Measurements from ENCODE around the gene HIBADH. TPM values are rescaled to one million over a fixed set of nuclear protein-coding genes. Genes with fewer than 3 reads are reported as not detected.

Gene HIBADH
- total RNA-seq, 4 donors from 2014 or later: 18.0 to 74.8 (median 41.2) TPM

- DNase-seq: no peak
- TF ChIP-seq CTCF (IDR thresholded peaks at IDR 0.05) (no peak), POLR2A (IDR thresholded peaks at IDR 0.05) (no peak), POLR2AphosphoS5 (IDR thresholded peaks at IDR 0.05) (no peak), EP300 (IDR thresholded peaks at IDR 0.05; ENCODE audit: low read depth) (no peak)
- Histone ChIP-seq H3K36me3 (no peaks in the 10 kb centered on the region), H3K27me3 (no peaks in the 10 kb centered on the region), H3K4me3 (no peak overlapping the region), H3K27ac (no peak overlapping the region), H3K9me3 (no peaks in the 10 kb centered on the region), H3K4me1 (no peaks in the 10 kb centered on the region)
- in situ Hi-C loops (cut with MboI; ENCODE audit: low pct_ligation_motif_present in 1 of 4, low pct_unique_long_range_greater_than_20kb in 1 of 4, low sequenced_read_pairs in 3 of 4): no loop called here
- intact Hi-C loops (cut with DNase I; ENCODE audit: low total_unique reads): no loop called here
Measured at GRCh38 chr7:27686315-27686714, 23.6 kb upstream of the HIBADH start.

GRCh38 chr7:27685893-27686292 is 23.2 kb upstream of the HIBADH start:
- intact Hi-C loops (cut with DNase I; ENCODE audit: low total_unique reads) (no loop called here), in situ Hi-C loops (cut with MboI; ENCODE audit: low pct_ligation_motif_present in 1 of 4, low pct_unique_long_range_greater_than_20kb in 1 of 4, low sequenced_read_pairs in 3 of 4) (no loop called here)
- H3K4me3 ChIP-seq: no peak overlapping the region
- WGBS, 2 donors (ENCODE audit: low coverage in 1 of 2): 67 to 85% methylated on average over 2 of the region's 2 CpGs
- H3K27ac ChIP-seq: no peak overlapping the region
- TF ChIP-seq EP300 (IDR thresholded peaks at IDR 0.05; ENCODE audit: low read depth) (no peak), POLR2A (IDR thresholded peaks at IDR 0.05) (no peak), CTCF (IDR thresholded peaks at IDR 0.05) (no peak), POLR2AphosphoS5 (IDR thresholded peaks at IDR 0.05) (no peak)
- no peak for DNase-seq
- H3K9me3 ChIP-seq: no peaks in the 10 kb centered on the region
- H3K27me3 ChIP-seq: no peaks in the 10 kb centered on the region
- no peaks in the 10 kb centered on the region for H3K4me1 ChIP-seq
- H3K36me3 ChIP-seq: no peaks in the 10 kb centered on the region

- Histone ChIP-seq H3K4me3 (no peak overlapping the region), H3K27me3 (no peaks in the 10 kb centered on the region), H3K27ac (no peak overlapping the region), H3K36me3 (no peaks in the 10 kb centered on the region), H3K9me3 (no peaks in the 10 kb centered on the region), H3K4me1 (no peaks in the 10 kb centered on the region)
- intact Hi-C loops (cut with DNase I; ENCODE audit: low total_unique reads): no loop called here
- DNase-seq: no peak
- TF ChIP-seq POLR2AphosphoS5 (IDR thresholded peaks at IDR 0.05): no peak
- no peak for TF ChIP-seq EP300 (IDR thresholded peaks at IDR 0.05; ENCODE audit: low read depth)
- TF ChIP-seq CTCF (IDR thresholded peaks at IDR 0.05): no peak
- TF ChIP-seq POLR2A (IDR thresholded peaks at IDR 0.05): no peak
- WGBS, 2 donors (ENCODE audit: low coverage in 1 of 2): 81 to 90% methylated on average over 1 of the region's 1 CpG
- in situ Hi-C loops (cut with MboI; ENCODE audit: low pct_ligation_motif_present in 1 of 4, low pct_unique_long_range_greater_than_20kb in 1 of 4, low sequenced_read_pairs in 3 of 4): no loop called here
Measured at GRCh38 chr7:27685209-27685608, 22.5 kb upstream of the HIBADH start.

GRCh38 chr7:27684491-27684890 is 21.8 kb upstream of the HIBADH start:
- WGBS, 2 donors (ENCODE audit: low coverage in 1 of 2): 79 to 87% methylated on average over 3 to 4 of the region's 4 CpGs
- TF ChIP-seq CTCF (IDR thresholded peaks at IDR 0.05) (no peak), POLR2AphosphoS5 (IDR thresholded peaks at IDR 0.05) (no peak)
- intact Hi-C loops (cut with DNase I; ENCODE audit: low total_unique reads) (no loop called here), in situ Hi-C loops (cut with MboI; ENCODE audit: low pct_ligation_motif_present in 1 of 4, low pct_unique_long_range_greater_than_20kb in 1 of 4, low sequenced_read_pairs in 3 of 4) (no loop called here)
- Histone ChIP-seq H3K27ac (no peak overlapping the region), H3K4me3 (no peak overlapping the region), H3K36me3 (no peaks in the 10 kb centered on the region), H3K9me3 (no peaks in the 10 kb centered on the region), H3K4me1 (no peaks in the 10 kb centered on the region), H3K27me3 (no peaks in the 10 kb centered on the region)
- no peak for DNase-seq
